ENCODE results near the gene ANKRD34A. TPM values are rescaled to one million over a fixed set of nuclear protein-coding genes. Genes with fewer than 3 reads are reported as not detected.
"Not testable (repeated sequence)": the region's sequence is repeated elsewhere in the genome, so short reads cannot be mapped to it uniquely, and the experiment has no call there.

The ANKRD34A gene
- total RNA-seq, 1 donor from 2014 or later: 0.59 TPM

- H3K9me3 Mint-ChIP-seq (ENCODE audit: unreplicated experiment): no peaks in the 10 kb centered on the region
- no peaks in the 10 kb centered on the region for H3K36me3 Mint-ChIP-seq (ENCODE audit: unreplicated experiment)
- no peak overlapping the region for H3K4me3 Mint-ChIP-seq (ENCODE audit: unreplicated experiment)
- H3K27ac Mint-ChIP-seq (ENCODE audit: unreplicated experiment): no peak overlapping the region
- no peaks in the 10 kb centered on the region for H3K27me3 Mint-ChIP-seq (ENCODE audit: unreplicated experiment)
- DNase-seq: no peak
- no peak for TF ChIP-seq CTCF (IDR thresholded peaks at IDR 0.05; ENCODE audit: partially characterized antibody, unreplicated experiment)
- no peaks in the 10 kb centered on the region for H3K4me1 Mint-ChIP-seq (ENCODE audit: low read depth, unreplicated experiment)
These were observed 21.5 kb downstream of the ANKRD34A start for GRCh38 chr1:145942871-145943270.

DNA sequence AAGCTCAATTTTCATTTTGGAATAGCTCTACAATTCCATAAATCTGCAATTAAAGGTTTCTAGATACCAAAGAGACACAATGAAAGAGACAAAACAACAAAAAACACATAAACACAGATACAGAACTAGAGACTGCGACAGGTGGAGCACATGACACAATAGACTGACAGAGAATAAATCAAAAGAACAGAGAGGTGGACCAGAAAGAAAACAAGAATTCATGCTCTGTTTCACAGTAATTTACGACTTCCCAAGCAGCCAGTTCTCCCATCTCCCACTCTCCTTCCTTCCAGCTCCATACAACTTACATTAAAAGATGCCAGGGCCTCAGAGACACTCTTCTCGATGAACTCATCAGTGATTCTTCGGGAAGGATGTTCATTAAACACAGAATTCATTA lies 22.0 kb downstream of the ANKRD34A start:
- TF ChIP-seq CTCF (IDR thresholded peaks at IDR 0.05; ENCODE audit: partially characterized antibody, unreplicated experiment): no peak
- no peak overlapping the region for H3K27ac Mint-ChIP-seq (ENCODE audit: unreplicated experiment)
- H3K4me1 Mint-ChIP-seq (ENCODE audit: low read depth, unreplicated experiment): no peaks in the 10 kb centered on the region
- no peak overlapping the region for H3K4me3 Mint-ChIP-seq (ENCODE audit: unreplicated experiment)
- H3K36me3 Mint-ChIP-seq (ENCODE audit: unreplicated experiment): no peaks in the 10 kb centered on the region
- H3K27me3 Mint-ChIP-seq (ENCODE audit: unreplicated experiment): peaks cover 1% of the 10 kb centered on the region
- DNase-seq: no peak
- H3K9me3 Mint-ChIP-seq (ENCODE audit: unreplicated experiment): no peaks in the 10 kb centered on the region

- Mint-ChIP-seq H3K4me1 (ENCODE audit: low read depth, unreplicated experiment) (no peaks in the 10 kb centered on the region), H3K27ac (ENCODE audit: unreplicated experiment) (no peak overlapping the region)
These were observed 26.9 kb downstream of the ANKRD34A start for GRCh38 chr1:145937436-145937835.

DNA sequence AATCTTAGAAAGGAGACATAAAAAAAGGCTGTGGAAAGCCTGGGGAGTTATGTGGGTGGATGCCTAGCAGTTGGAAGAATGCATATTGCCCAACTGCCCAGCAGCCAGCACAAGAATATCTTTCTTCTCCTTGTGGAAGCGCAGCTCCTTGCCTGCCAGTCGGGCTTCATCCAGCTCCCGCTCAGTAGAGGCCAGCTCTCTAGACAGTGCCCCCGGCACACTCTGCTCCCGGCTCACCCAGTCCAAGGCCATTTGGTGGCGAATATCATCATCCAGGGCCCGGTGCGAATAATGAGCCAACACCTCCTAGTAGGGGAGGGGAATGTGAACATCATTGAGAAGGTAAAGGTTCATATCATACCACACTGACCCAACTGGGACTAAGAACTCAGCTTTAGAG lies 28.1 kb downstream of the ANKRD34A start:
- H3K4me3 Mint-ChIP-seq (ENCODE audit: unreplicated experiment): no peak overlapping the region
- H3K36me3 Mint-ChIP-seq (ENCODE audit: unreplicated experiment): no peaks in the 10 kb centered on the region
- H3K27me3 Mint-ChIP-seq (ENCODE audit: unreplicated experiment): peaks cover 2% of the 10 kb centered on the region
- DNase-seq: no peak
- H3K9me3 Mint-ChIP-seq (ENCODE audit: unreplicated experiment): no peaks in the 10 kb centered on the region
- no peaks in the 10 kb centered on the region for H3K4me1 Mint-ChIP-seq (ENCODE audit: low read depth, unreplicated experiment)
- H3K27ac Mint-ChIP-seq (ENCODE audit: unreplicated experiment): no peak overlapping the region
- TF ChIP-seq CTCF (IDR thresholded peaks at IDR 0.05; ENCODE audit: partially characterized antibody, unreplicated experiment): no peak

More at GRCh38 chr1:145937436-145937835, 26.9 kb downstream of the ANKRD34A start:
- no peak for TF ChIP-seq CTCF (IDR thresholded peaks at IDR 0.05; ENCODE audit: partially characterized antibody, unreplicated experiment)
- H3K36me3 Mint-ChIP-seq (ENCODE audit: unreplicated experiment): no peaks in the 10 kb centered on the region
- H3K9me3 Mint-ChIP-seq (ENCODE audit: unreplicated experiment): no peaks in the 10 kb centered on the region
- peaks cover 2% of the 10 kb centered on the region for H3K27me3 Mint-ChIP-seq (ENCODE audit: unreplicated experiment)
- DNase-seq: no peak
- no peak overlapping the region for H3K4me3 Mint-ChIP-seq (ENCODE audit: unreplicated experiment)

GRCh38 chr1:145935708-145936107 lies 28.7 kb downstream of the ANKRD34A start:
- Mint-ChIP-seq H3K27me3 (ENCODE audit: unreplicated experiment) (peaks cover 2% of the 10 kb centered on the region), H3K9me3 (ENCODE audit: unreplicated experiment) (no peaks in the 10 kb centered on the region), H3K4me1 (ENCODE audit: low read depth, unreplicated experiment) (no peaks in the 10 kb centered on the region), H3K36me3 (ENCODE audit: unreplicated experiment) (no peaks in the 10 kb centered on the region), H3K27ac (ENCODE audit: unreplicated experiment) (no peak overlapping the region), H3K4me3 (ENCODE audit: unreplicated experiment) (no peak overlapping the region)
- TF ChIP-seq CTCF (IDR thresholded peaks at IDR 0.05; ENCODE audit: partially characterized antibody, unreplicated experiment): no peak
- no peak for DNase-seq

DNA sequence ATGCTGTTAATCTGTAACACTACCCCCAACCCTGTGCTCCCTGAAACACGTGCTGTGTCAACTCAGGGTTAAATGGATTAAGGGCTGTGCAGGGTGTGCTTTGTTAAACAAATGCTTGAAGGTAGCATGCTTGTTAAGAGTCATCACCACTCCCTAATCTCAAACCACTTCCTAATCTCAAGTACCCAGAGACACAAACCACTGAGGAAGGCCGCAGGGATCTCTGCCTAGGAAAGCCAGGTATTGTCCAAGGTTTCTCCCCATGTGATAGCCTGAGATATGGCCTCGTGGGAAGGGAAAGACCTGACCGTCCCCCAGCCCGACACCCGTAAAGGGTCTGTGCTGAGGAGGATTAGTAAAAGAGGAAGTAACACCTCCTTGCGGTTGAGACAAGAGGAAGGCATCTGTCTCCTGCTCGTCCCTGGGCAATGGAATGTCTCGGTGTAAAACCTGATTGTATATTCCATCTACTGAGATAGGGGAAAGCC lies 31.8 kb downstream of the ANKRD34A start:
- H3K27me3 Mint-ChIP-seq (ENCODE audit: unreplicated experiment); H3K36me3 Mint-ChIP-seq (ENCODE audit: unreplicated experiment); H3K4me3 Mint-ChIP-seq (ENCODE audit: unreplicated experiment); H3K4me1 Mint-ChIP-seq (ENCODE audit: low read depth, unreplicated experiment); H3K27ac Mint-ChIP-seq (ENCODE audit: unreplicated experiment); H3K9me3 Mint-ChIP-seq (ENCODE audit: unreplicated experiment); DNase-seq: not testable (repeated sequence)

All from glutamatergic neuron (in vitro differentiated cells).